CD4-positive, CD25-positive, alpha-beta regulatory T cell (primary cell): ENCODE data around the gene IFIT3. TPM values are rescaled to one million over a fixed set of nuclear protein-coding genes. Genes with fewer than 3 reads are reported as not detected.
"Not testable (repeated sequence)": the region's sequence is repeated elsewhere in the genome, so short reads cannot be mapped to it uniquely, and the experiment has no call there.

Experiments
- ATAC-seq, 2 donors: fragments of 150-1000 bp; cut with Tn5 transposase; one replicate each; pipeline ENCODE4 v1.10.0; 2021; ENCODE audit warnings: low read depth in 2 of 2, moderate number of reproducible peaks in 2 of 2, moderate library complexity in 1 of 2
- DNase-seq, 3 donors: peaks; one replicate each; pipeline versions ENCODE4 v3.0.0 to v3.0.0-alpha.2; 2012 to 2022; ENCODE audit warnings: mixed read lengths in 1 of 3
- H3K27ac ChIP-seq: one replicate; pipeline ENCODE4 v1.7.0; 2013; ENCODE audit warnings: mild to moderate bottlenecking, low read length; ENCODE audit not compliant: insufficient read depth, poor library complexity, severe bottlenecking
- H3K27me3 ChIP-seq: one replicate; pipeline ENCODE4 v1.7.0; 2013; ENCODE audit warnings: low read length; ENCODE audit not compliant: control insufficient read depth, insufficient read depth
- H3K36me3 ChIP-seq: one replicate; pipeline ENCODE4 v1.7.0; 2013; ENCODE audit warnings: mild to moderate bottlenecking, low read length, moderate library complexity; ENCODE audit not compliant: control insufficient read depth, insufficient read depth
- H3K4me1 ChIP-seq: 2 replicates; pipeline ENCODE4 v1.7.0; 2013; ENCODE audit warnings: mild to moderate bottlenecking, low read length; ENCODE audit not compliant: insufficient read depth, control insufficient read depth, poor library complexity, severe bottlenecking
- H3K4me3 ChIP-seq: one replicate; pipeline ENCODE4 v1.7.0; 2013; ENCODE audit warnings: low read depth, mild to moderate bottlenecking, low read length, moderate library complexity
- H3K9me3 ChIP-seq, 2 experiments: 1 replicate in 1 of 2; 2 replicates in 1 of 2; pipeline ENCODE4 v1.7.0; 2013; ENCODE audit warnings: low read length in 2 of 2, mild to moderate bottlenecking in 1 of 2, moderate library complexity in 1 of 2; ENCODE audit not compliant: control insufficient read depth in 2 of 2
- H3K27ac Mint-ChIP-seq, 3 donors: one replicate each; pipeline ENCODE4 v1.8.0; 2020 to 2022; ENCODE audit warnings: mild to moderate bottlenecking in 3 of 3, mixed read lengths in 3 of 3, moderate library complexity in 2 of 3
- H3K27me3 Mint-ChIP-seq: one replicate; pipeline ENCODE4 v1.8.0; 2022; ENCODE audit warnings: mild to moderate bottlenecking, mixed read lengths
- H3K36me3 Mint-ChIP-seq: one replicate; pipeline ENCODE4 v1.8.0; 2020; ENCODE audit warnings: mixed read lengths
- H3K4me1 Mint-ChIP-seq, 4 donors: one replicate each; pipeline ENCODE4 v1.8.0; 2020 to 2022; ENCODE audit warnings: mixed read lengths in 4 of 4, mild to moderate bottlenecking in 1 of 4
- H3K4me3 Mint-ChIP-seq, 4 donors: one replicate each; pipeline ENCODE4 v1.8.0; 2020 to 2022; ENCODE audit warnings: mild to moderate bottlenecking in 4 of 4, mixed read lengths in 4 of 4, moderate library complexity in 3 of 4
- H3K9me3 Mint-ChIP-seq, 7 donors: one replicate each; pipeline ENCODE4 v1.8.0; 2020 to 2022; ENCODE audit warnings: mixed read lengths in 7 of 7, mild to moderate bottlenecking in 3 of 7, moderate library complexity in 2 of 7
- polyA plus RNA-seq, 4 donors: library from polyadenylated mRNA; unstranded; fragments of 300-500 nt; fragmentation: Illumina TruSeq; gene quantifications; one replicate each; pipeline ENCODE4 v1.2.3, GENCODE V29; 2021
- total RNA-seq: library from RNA; stranded (reverse); gene quantifications from one replicate; pipeline ENCODE4 v1.2.3, GENCODE V29; 2022

Gene IFIT3
- total and polyA plus RNA-seq, 5 donors from 2014 or later = 9.0 to 25.9 (median 13.8) TPM

- no peaks in the 10 kb centered on the region for H3K27me3 Mint-ChIP-seq
- Histone ChIP-seq H3K9me3 (no peaks in the 10 kb centered on the region), H3K27ac (no peak overlapping the region), H3K4me3 (no peak overlapping the region), H3K27me3 (no peaks in the 10 kb centered on the region), H3K36me3 (no peaks in the 10 kb centered on the region), H3K4me1 (peaks cover 7% of the 10 kb centered on the region)
- H3K36me3 Mint-ChIP-seq = no peaks in the 10 kb centered on the region
- H3K9me3 Mint-ChIP-seq = no peaks in the 10 kb centered on the region
- peak overlapping the region in 1 of 3 donors; percentile 37 for H3K27ac Mint-ChIP-seq
- ATAC-seq (no peak), DNase-seq (no peak)
- no peak overlapping the region for H3K4me3 Mint-ChIP-seq
- H3K4me1 Mint-ChIP-seq = peaks cover 8 to 22% (median 9%) of the 10 kb centered on the region in 4 donors
Measured at GRCh38 chr10:89346405-89347254, 18.8 kb downstream of the IFIT3 start.

DNA sequence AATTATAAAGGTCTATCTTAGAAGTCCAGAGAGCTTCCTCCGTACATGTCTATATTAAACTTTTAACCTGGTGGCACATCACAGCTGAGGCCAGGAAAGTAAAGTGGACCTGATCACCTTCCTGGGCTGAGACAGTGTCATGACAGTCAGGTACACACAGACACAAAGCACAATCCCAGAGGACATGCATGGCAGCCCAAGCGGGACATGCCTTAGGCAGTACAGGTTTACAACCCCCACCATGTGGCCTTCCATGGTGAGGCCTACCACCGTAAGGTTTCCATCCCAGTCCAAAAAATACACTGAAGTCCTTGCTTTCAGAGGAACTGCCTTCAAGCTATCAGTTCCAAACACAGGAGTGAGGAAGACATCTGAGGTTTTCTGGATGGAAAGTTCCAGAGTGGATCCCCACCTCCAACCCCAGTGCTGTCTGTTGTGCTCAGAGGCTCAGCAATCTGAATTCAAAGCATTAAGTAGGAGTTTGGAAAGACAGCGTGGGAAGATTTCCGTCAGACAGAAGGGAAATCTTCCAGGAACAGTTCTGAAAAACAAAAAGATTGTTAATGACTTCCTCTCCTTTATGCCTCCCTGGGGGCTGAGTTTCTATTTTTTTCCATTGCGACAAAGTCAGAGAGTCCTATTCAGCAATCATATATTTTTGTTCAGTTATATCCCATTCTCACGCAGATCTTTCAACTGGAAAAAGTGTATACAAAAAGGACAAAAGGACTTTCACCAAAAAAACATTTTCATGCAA lies 20.1 kb downstream of the IFIT3 start:
- H3K27me3 Mint-ChIP-seq = no peaks in the 10 kb centered on the region
- H3K9me3 ChIP-seq = no peaks in the 10 kb centered on the region
- peaks cover 9 to 23% (median 11%) of the 10 kb centered on the region in 4 donors for H3K4me1 Mint-ChIP-seq
- H3K4me1 ChIP-seq = peaks cover 7% of the 10 kb centered on the region
- no peak overlapping the region for H3K4me3 ChIP-seq
- H3K27me3 ChIP-seq = no peaks in the 10 kb centered on the region
- H3K27ac ChIP-seq = no peak overlapping the region
- no peak for DNase-seq
- H3K4me3 Mint-ChIP-seq = no peak overlapping the region
- no peaks in the 10 kb centered on the region for H3K9me3 Mint-ChIP-seq
- H3K36me3 Mint-ChIP-seq = no peaks in the 10 kb centered on the region
- ATAC-seq = no peak
- H3K36me3 ChIP-seq = no peaks in the 10 kb centered on the region
- no peak overlapping the region for H3K27ac Mint-ChIP-seq

GRCh38 chr10:89348481-89348880 lies 20.7 kb downstream of the IFIT3 start:
- Mint-ChIP-seq H3K4me3 (no peak overlapping the region), H3K4me1 (peaks cover 9 to 23% (median 11%) of the 10 kb centered on the region in 4 donors), H3K9me3 (no peaks in the 10 kb centered on the region), H3K27ac (no peak overlapping the region), H3K27me3 (no peaks in the 10 kb centered on the region), H3K36me3 (no peaks in the 10 kb centered on the region)
- no peaks in the 10 kb centered on the region for H3K9me3 ChIP-seq
- H3K4me3 ChIP-seq = no peak overlapping the region
- DNase-seq = no peak
- peaks cover 7% of the 10 kb centered on the region for H3K4me1 ChIP-seq
- H3K27ac ChIP-seq = no peak overlapping the region
- no peak for ATAC-seq
- no peaks in the 10 kb centered on the region for H3K27me3 ChIP-seq
- H3K36me3 ChIP-seq = no peaks in the 10 kb centered on the region

DNA sequence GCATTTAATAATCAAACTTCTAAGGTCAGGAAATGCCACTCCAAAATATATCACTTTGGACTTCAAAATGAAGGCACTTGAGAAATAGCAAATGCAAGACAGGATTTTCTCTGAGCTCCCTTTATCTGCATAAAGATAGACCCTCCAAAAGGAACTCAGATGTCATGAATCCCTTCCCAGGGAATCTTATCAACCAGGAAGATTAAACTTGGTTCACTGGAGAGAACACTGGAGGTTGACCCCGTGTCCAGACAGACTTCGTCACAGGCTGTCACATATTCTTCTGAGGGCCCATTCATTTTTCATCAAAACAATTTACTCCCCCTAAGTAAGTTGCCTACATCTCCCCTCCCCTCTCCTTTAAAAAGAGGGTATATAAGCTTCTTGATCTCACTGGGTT lies 21.2 kb downstream of the IFIT3 start:
- Histone ChIP-seq H3K9me3 (no peaks in the 10 kb centered on the region), H3K36me3 (no peaks in the 10 kb centered on the region), H3K4me1 (peaks cover 7% of the 10 kb centered on the region), H3K4me3 (no peak overlapping the region), H3K27me3 (no peaks in the 10 kb centered on the region), H3K27ac (no peak overlapping the region)
- H3K27me3 Mint-ChIP-seq = no peaks in the 10 kb centered on the region
- H3K4me3 Mint-ChIP-seq = no peak overlapping the region
- H3K36me3 Mint-ChIP-seq = no peaks in the 10 kb centered on the region
- DNase-seq (no peak), ATAC-seq (no peak)
- H3K27ac Mint-ChIP-seq = no peak overlapping the region
- H3K4me1 Mint-ChIP-seq = peaks cover 9 to 23% (median 11%) of the 10 kb centered on the region in 4 donors
- H3K9me3 Mint-ChIP-seq = peaks cover 0 to 1% (median 0%) of the 10 kb centered on the region in 7 donors

DNA sequence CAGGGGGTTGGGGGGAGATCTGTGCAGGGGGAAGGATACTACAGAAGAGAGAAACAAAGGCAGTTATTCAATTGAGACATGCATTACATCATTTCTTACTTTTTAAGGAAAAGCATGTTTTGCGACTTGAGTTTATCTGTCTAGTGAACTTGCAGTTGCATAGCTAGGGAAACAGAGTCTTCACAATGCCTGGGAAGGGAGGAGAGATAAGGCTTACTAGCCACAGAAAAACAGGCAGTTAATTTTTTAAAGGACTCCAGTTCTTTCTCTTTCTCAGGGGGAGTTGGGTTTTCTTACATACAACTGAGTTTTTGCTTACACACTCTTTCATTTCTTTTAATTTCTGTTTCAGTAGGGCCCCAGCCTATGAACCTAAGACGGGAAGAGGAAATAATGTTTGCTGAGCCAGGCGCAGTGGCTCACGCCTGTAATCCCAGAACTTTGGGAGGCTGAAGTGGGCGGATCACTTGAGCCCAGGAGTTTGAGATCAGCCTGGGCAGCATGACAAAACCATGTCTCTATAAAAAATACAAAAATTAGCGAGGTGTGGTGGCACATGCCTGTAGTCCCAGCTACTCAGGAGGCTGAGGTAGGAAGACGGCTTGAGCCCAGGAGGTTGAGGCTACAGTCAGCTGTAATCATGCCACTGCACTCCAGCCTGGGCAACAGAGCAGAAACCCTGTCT lies 23.0 kb downstream of the IFIT3 start:
- H3K9me3 ChIP-seq, H3K4me3 ChIP-seq, H3K27me3 ChIP-seq, H3K27ac ChIP-seq, H3K27me3 Mint-ChIP-seq, ATAC-seq, H3K36me3 ChIP-seq, H3K9me3 Mint-ChIP-seq, H3K36me3 Mint-ChIP-seq, H3K4me1 ChIP-seq: not testable (repeated sequence)
- peaks cover 7 to 23% (median 11%) of the 10 kb centered on the region in 4 donors for H3K4me1 Mint-ChIP-seq
- H3K27ac Mint-ChIP-seq = peak overlapping the region in 1 of 3 donors; percentile 4
- peak overlapping the region in 1 of 4 donors; percentile 2 for H3K4me3 Mint-ChIP-seq
- peak in 1 of 3 donors; percentile 32 for DNase-seq

DNA sequence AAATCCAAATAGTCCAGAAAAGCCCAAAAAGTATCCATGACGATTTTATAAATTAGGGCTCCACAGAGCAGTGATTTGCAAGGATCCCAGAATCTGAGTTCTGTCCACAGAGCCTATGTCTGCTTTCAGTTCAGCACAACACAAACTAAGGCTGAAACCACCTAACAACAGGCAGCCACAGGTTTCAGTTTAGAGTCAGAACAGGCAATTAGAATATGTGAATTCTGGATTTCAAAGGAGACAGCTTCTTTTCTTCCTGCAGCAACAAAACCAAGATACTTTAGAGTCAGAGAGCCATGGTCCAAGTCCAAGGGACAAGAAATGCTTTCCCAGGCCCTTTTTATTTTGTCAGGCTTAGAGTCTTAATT lies 23.6 kb downstream of the IFIT3 start:
- DNase-seq (peak in 1 of 3 donors; percentile 52), ATAC-seq (no peak)
- Histone ChIP-seq H3K9me3 (no peaks in the 10 kb centered on the region), H3K27me3 (no peaks in the 10 kb centered on the region), H3K4me3 (no peak overlapping the region), H3K4me1 (peaks cover 7% of the 10 kb centered on the region), H3K36me3 (no peaks in the 10 kb centered on the region), H3K27ac (no peak overlapping the region)
- H3K27ac Mint-ChIP-seq = no peak overlapping the region
- H3K36me3 Mint-ChIP-seq = no peaks in the 10 kb centered on the region
- peaks cover 0 to 1% (median 0%) of the 10 kb centered on the region in 7 donors for H3K9me3 Mint-ChIP-seq
- H3K4me1 Mint-ChIP-seq = peaks cover 9 to 23% (median 11%) of the 10 kb centered on the region in 4 donors
- H3K27me3 Mint-ChIP-seq = no peaks in the 10 kb centered on the region
- H3K4me3 Mint-ChIP-seq = no peak overlapping the region

GRCh38 chr10:89351780-89352597 lies 24.2 kb downstream of the IFIT3 start:
- Mint-ChIP-seq H3K27ac (peak overlapping the region in 1 of 3 donors; percentile 55), H3K4me1 (peaks cover 9 to 23% (median 11%) of the 10 kb centered on the region in 4 donors), H3K4me3 (peak overlapping the region in 1 of 4 donors; percentile 10), H3K9me3 (peaks cover 0 to 1% (median 0%) of the 10 kb centered on the region in 7 donors), H3K36me3 (no peaks in the 10 kb centered on the region), H3K27me3 (no peaks in the 10 kb centered on the region)
- Histone ChIP-seq H3K36me3 (no peaks in the 10 kb centered on the region), H3K9me3 (no peaks in the 10 kb centered on the region), H3K4me1 (peaks cover 7% of the 10 kb centered on the region), H3K4me3 (no peak overlapping the region), H3K27ac (no peak overlapping the region), H3K27me3 (no peaks in the 10 kb centered on the region)
- ATAC-seq (no peak), DNase-seq (no peak)
